Keratinocyte (primary cell): ENCODE measurements around the gene CMYA5. TPM values are rescaled to one million over a fixed set of nuclear protein-coding genes. Genes with fewer than 3 reads are reported as not detected.

ENCODE experiments used
- DNase-seq: peaks from one replicate; pipeline ENCODE4 v3.0.0-alpha.2; 2011; ENCODE audit warnings: low read depth, missing footprints, low spot score
- FAIRE-seq: peaks from 2 replicates; lab custom pipeline; 2011; peaks lifted over from hg19 to GRCh38; lab: Jason Lieb, UNC
- H2AFZ ChIP-seq: 2 replicates; pipeline ENCODE4 v1.6.0; 2012; ENCODE audit warnings: low read length, control low read depth, inconsistent platforms; ENCODE audit not compliant: control insufficient read depth
- H3K27ac ChIP-seq: 2 replicates; pipeline ENCODE4 v1.5.1; 2011; ENCODE audit warnings: low read length; ENCODE audit not compliant: control insufficient read depth, insufficient read depth
- H3K27me3 ChIP-seq: 3 replicates; pipeline ENCODE4 v1.6.0; 2011; ENCODE audit warnings: low read length; ENCODE audit not compliant: control insufficient read depth, insufficient read depth; ENCODE audit errors: extremely low read depth
- H3K36me3 ChIP-seq, 2 experiments: 2 replicates in 1 of 2; 3 replicates in 1 of 2; pipeline ENCODE4 v1.5.1; 2011; ENCODE audit warnings: low read length in 2 of 2, mild to moderate bottlenecking in 1 of 2; ENCODE audit not compliant: control insufficient read depth in 2 of 2, insufficient read depth in 2 of 2; ENCODE audit errors: extremely low read depth in 1 of 2
- H3K4me1 ChIP-seq: 3 replicates; pipeline ENCODE4 v1.5.1; 2011; ENCODE audit warnings: low read length; ENCODE audit not compliant: control insufficient read depth, insufficient read depth; ENCODE audit errors: extremely low read depth
- H3K4me2 ChIP-seq: 3 replicates; pipeline ENCODE4 v1.6.0; 2011; ENCODE audit warnings: low read depth, low read length; ENCODE audit not compliant: control insufficient read depth, insufficient read depth; ENCODE audit errors: extremely low read depth
- H3K4me3 ChIP-seq, 3 experiments: fragments of 200-600 bp in 1 of 3; sonication (generic) in 1 of 3; 2 replicates in 2 of 3; 3 replicates in 1 of 3; pipeline ENCODE4 v1.5.1; 2011 to 2016; ENCODE audit warnings: low read length in 3 of 3, mild to moderate bottlenecking in 3 of 3, control low read depth in 2 of 3, inconsistent platforms in 1 of 3, low read depth in 1 of 3, mixed read lengths in 1 of 3, mixed run types in 1 of 3, moderate library complexity in 1 of 3; ENCODE audit not compliant: control insufficient read depth in 2 of 3, insufficient read depth in 2 of 3; ENCODE audit errors: extremely low read depth in 1 of 3
- H3K79me2 ChIP-seq: 2 replicates; pipeline ENCODE4 v1.6.0; 2012; ENCODE audit warnings: low read length; ENCODE audit not compliant: control insufficient read depth, insufficient read depth
- H3K9ac ChIP-seq: 3 replicates; pipeline ENCODE4 v1.6.0; 2011; ENCODE audit warnings: low read length; ENCODE audit not compliant: control insufficient read depth, insufficient read depth; ENCODE audit errors: extremely low read depth
- H3K9me1 ChIP-seq: 3 replicates; pipeline ENCODE4 v1.6.0; 2011; ENCODE audit warnings: low read length; ENCODE audit not compliant: control insufficient read depth, insufficient read depth; ENCODE audit errors: extremely low read depth
- H3K9me3 ChIP-seq: 2 replicates; pipeline ENCODE4 v1.5.1; 2012; ENCODE audit warnings: low read depth, low read length; ENCODE audit not compliant: control insufficient read depth
- H4K20me1 ChIP-seq: 3 replicates; pipeline ENCODE4 v1.6.0; 2011; ENCODE audit warnings: low read length; ENCODE audit not compliant: control insufficient read depth, insufficient read depth; ENCODE audit errors: extremely low read depth
- CTCF ChIP-seq, 3 experiments: IDR thresholded peaks in 1 of 3; conservative IDR thresholded peaks in 1 of 3; optimal IDR thresholded peaks in 1 of 3; 2 replicates in 2 of 3; 3 replicates in 1 of 3; pipeline versions ENCODE3 to v1.5.1; 2011; ENCODE audit warnings: low read length in 3 of 3, mild to moderate bottlenecking in 3 of 3, moderate library complexity in 2 of 3, control low read depth in 1 of 3, inconsistent platforms in 1 of 3; ENCODE audit not compliant: insufficient read depth in 2 of 3; ENCODE audit errors: extremely low read depth in 1 of 3
- EZH2 ChIP-seq: IDR thresholded peaks from one replicate; pipeline ENCODE4 v1.6.1; 2012; ENCODE audit warnings: inconsistent platforms, mild to moderate bottlenecking, low read length, moderate library complexity
- dilution Hi-C: fragments of 300-500 bp; cut with MboI; formaldehyde crosslinking; loops from one replicate; pipeline ENCODE4 v1.7.0; 2020; ENCODE audit warnings: low sequenced_read_pairs; ENCODE audit not compliant: extremely low pct_ligation_motif_present
- polyA plus RNA-seq, 5 experiments: library from polyadenylated mRNA; depleted of rRNA in 3 of 5; stranded (reverse) in 3 of 5; stranded (forward) in 1 of 5; unstranded in 1 of 5; fragments of >200 nt; gene quantifications; 1 replicate in 1 of 5; 2 replicates in 3 of 5; 3 replicates in 1 of 5; pipeline versions ENCODE4 v1.2.1 to v1.2.3, GENCODE V29; 2011 to 2012; ENCODE audit warnings: missing spikeins in 2 of 5, low read depth in 1 of 5, low replicate concordance in 1 of 5

CMYA5 gene
- polyA plus RNA-seq, 1 donor (not counting 4 experiments of a cell fraction or from before 2014, with no cell fraction given) = 0.25 TPM

- no peak for DNase-seq
- no peak overlapping the region for H3K9ac ChIP-seq
- H3K36me3 ChIP-seq = no peaks in the 10 kb centered on the region
- dilution Hi-C loops = no loop called here
- no peaks in the 10 kb centered on the region for H3K4me1 ChIP-seq
- H3K79me2 ChIP-seq = no peaks in the 10 kb centered on the region
- no peaks in the 10 kb centered on the region for H3K27me3 ChIP-seq
- no peak overlapping the region for H3K4me2 ChIP-seq
- no peak for FAIRE-seq
- no peak overlapping the region for H3K27ac ChIP-seq
- H3K9me1 ChIP-seq = no peaks in the 10 kb centered on the region
- TF ChIP-seq CTCF (optimal IDR thresholded peaks at IDR 0.05 in 1 of 3, IDR thresholded peaks at IDR 0.05 in 1 of 3, conservative IDR thresholded peaks at IDR 0.05 in 1 of 3; ENCODE audit: extremely low read depth in 1 of 3, insufficient read depth in 2 of 3, low read length in 3 of 3) = no peak
- H4K20me1 ChIP-seq = no peaks in the 10 kb centered on the region
- H3K4me3 ChIP-seq = no peak overlapping the region
- H3K9me3 ChIP-seq = no peaks in the 10 kb centered on the region
- no peak overlapping the region for H2AFZ ChIP-seq
These were observed 81.8 kb downstream of the CMYA5 start for GRCh38 chr5:79771387-79771786.

DNA sequence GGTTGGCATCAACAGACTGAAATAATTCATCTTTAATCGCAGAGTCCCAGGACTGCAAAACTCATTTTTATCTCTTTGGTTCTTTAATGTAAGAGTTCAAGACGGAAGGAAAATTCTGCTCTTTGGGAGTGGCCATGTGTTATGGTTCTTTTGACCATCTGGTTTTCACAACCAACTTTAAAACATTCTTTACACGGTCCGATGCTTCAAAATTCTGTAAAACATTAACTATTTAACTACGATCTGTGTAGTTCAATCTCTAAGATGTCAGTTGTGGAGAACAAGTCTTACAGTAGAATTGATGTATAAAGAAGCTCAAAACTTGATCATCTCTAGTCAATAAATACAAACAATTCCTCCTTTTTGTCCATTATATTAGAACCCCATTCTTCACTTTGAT is 83.0 kb downstream of the CMYA5 start:
- no peak overlapping the region for H3K9ac ChIP-seq
- no peak overlapping the region for H2AFZ ChIP-seq
- no peak overlapping the region for H3K27ac ChIP-seq
- no peaks in the 10 kb centered on the region for H3K9me1 ChIP-seq
- no peaks in the 10 kb centered on the region for H3K27me3 ChIP-seq
- FAIRE-seq = no peak
- H3K4me2 ChIP-seq = no peak overlapping the region
- TF ChIP-seq CTCF (optimal IDR thresholded peaks at IDR 0.05 in 1 of 3, IDR thresholded peaks at IDR 0.05 in 1 of 3, conservative IDR thresholded peaks at IDR 0.05 in 1 of 3; ENCODE audit: extremely low read depth in 1 of 3, insufficient read depth in 2 of 3, low read length in 3 of 3) (no peak), EZH2 (no peak)
- H3K4me1 ChIP-seq = no peaks in the 10 kb centered on the region
- H3K4me3 ChIP-seq = no peak overlapping the region
- H3K36me3 ChIP-seq = no peaks in the 10 kb centered on the region
- no peaks in the 10 kb centered on the region for H4K20me1 ChIP-seq
- dilution Hi-C loops = no loop called here
- DNase-seq = no peak
- H3K9me3 ChIP-seq = no peaks in the 10 kb centered on the region
- no peaks in the 10 kb centered on the region for H3K79me2 ChIP-seq
